Left colon (tissue), 2 donors: ENCODE data around the gene IL23R. TPM values are rescaled to one million over a fixed set of nuclear protein-coding genes. Genes with fewer than 3 reads are reported as not detected.

ENCODE experiments used
- ATAC-seq: fragments of 200-7000 bp; cut with Tn5 transposase; one replicate; pipeline ENCODE4 v1.9.1; 2020; ENCODE audit warnings: mild to moderate bottlenecking, moderate library complexity
- DNase-seq, 2 donors: peaks; one replicate each; pipeline ENCODE4 v3.0.0-alpha.2; 2020
- intact Hi-C, 2 donors: fragments of 100-400 bp; cut with DNase I in 1 of 2; cut with micrococcal nuclease in 1 of 2; formaldehyde crosslinking; loops; one replicate each; pipeline versions ENCODE4 v1.11.2 to v1.14.0; 2022; cut with DNase I, micrococcal nuclease
- total RNA-seq, 2 donors: library from RNA; stranded (reverse); fragmentation: NEBNext Ultra II Directional; extraction: Animal tissue kit (Norgen Biotek cat#: 25700); gene quantifications; one replicate each; pipeline ENCODE4 v1.2.1, GENCODE V29; 2021
- donor health status: DM: no; HTN: no; CAD: no.
- donor health status: DM: yes; HTN: yes; CAD: no.

Gene IL23R
- total RNA-seq, 2 donors from 2014 or later = 2.0 TPM

- ATAC-seq = no peak
- DNase-seq = peak in 1 of 2 donors; percentile 39
- intact Hi-C loops = loop anchor here in 1 of 2 donors (10.0 kb wide), 1 partner anchor 290 kb away; no protein-coding TSS in a partner anchor
These were observed 48.3 kb downstream of the IL23R start for GRCh38 chr1:67214420-67215174.

DNA sequence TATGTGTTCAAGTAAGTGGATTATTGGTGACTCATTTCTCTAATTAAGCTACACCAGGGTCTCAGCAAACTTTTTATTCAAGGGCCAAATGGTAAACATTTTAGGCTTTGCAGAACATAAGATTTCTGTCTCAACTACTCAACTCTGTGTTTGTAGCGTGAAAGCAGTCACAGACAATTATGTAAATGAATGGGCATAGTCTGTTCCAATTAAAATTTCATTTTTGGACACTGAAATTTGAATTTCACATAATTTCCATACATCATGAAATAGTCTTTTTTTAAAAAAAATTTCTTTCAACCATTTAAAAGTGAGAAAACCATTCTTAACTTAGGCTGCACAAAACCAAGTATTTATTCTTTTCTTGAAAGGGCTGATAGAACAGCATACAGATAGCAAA is 50.1 kb downstream of the IL23R start:
- intact Hi-C loops = loop anchor here in 1 of 2 donors (10.0 kb wide), 1 partner anchor 288 kb away; no protein-coding TSS in a partner anchor
- DNase-seq (no peak), ATAC-seq (no peak)

DNA sequence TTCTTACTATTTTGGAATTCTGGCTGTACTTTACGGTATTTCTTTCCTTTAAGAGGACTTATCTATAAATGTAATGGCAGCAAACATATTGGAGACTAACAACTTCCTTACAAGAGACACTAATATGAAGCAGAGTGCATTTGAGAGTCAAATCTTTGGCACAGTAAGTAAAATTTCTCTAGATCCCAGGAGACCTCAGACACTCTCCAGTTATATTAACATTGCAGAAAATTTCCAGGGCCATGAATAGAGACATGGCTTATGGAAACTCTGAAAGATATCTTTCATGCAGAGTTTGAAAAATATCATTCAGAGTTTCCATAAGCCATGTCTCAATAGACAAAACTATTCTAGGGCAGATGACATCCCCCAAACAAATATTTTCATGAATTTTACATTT is 51.2 kb downstream of the IL23R start:
- ATAC-seq = no peak
- intact Hi-C loops = loop anchor here in 1 of 2 donors (10.0 kb wide), 1 partner anchor 287 kb away; no protein-coding TSS in a partner anchor

GRCh38 chr1:67217938-67218337 is 51.7 kb downstream of the IL23R start:
- intact Hi-C loops = loop anchor here in 1 of 2 donors (10.0 kb wide), 1 partner anchor 287 kb away; no protein-coding TSS in a partner anchor
- ATAC-seq (no peak), DNase-seq (no peak)

More for the DNA sequence above, 51.2 kb downstream of the IL23R start:
- DNase-seq = no peak

GRCh38 chr1:67224856-67225255 is 58.6 kb downstream of the IL23R start:
- DNase-seq (no peak), ATAC-seq (no peak)
- intact Hi-C loops = no loop called here

- ATAC-seq (no peak), DNase-seq (no peak)
- intact Hi-C loops = no loop called here
These were observed 60.4 kb downstream of the IL23R start for GRCh38 chr1:67226688-67227087.

DNA sequence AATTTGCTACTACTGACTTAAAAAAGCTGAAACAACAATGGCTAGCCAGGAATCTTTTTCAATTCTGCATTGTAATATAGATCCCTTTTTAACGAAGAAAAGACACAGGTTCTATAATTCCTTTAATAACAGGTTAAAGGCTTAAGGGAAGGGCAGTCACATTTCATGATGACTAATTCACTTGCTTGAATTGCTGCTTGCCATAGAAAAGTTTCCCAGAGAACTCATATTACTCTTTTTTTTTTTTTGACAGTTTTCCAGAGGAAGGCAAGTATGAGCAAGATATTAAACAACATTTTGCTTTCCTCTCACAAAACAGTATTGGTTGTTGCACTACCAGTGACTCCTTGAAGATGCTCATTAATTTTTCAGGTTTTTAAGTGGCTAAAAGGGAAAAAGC is 60.9 kb downstream of the IL23R start:
- DNase-seq = no peak
- intact Hi-C loops = no loop called here
- no peak for ATAC-seq

DNA sequence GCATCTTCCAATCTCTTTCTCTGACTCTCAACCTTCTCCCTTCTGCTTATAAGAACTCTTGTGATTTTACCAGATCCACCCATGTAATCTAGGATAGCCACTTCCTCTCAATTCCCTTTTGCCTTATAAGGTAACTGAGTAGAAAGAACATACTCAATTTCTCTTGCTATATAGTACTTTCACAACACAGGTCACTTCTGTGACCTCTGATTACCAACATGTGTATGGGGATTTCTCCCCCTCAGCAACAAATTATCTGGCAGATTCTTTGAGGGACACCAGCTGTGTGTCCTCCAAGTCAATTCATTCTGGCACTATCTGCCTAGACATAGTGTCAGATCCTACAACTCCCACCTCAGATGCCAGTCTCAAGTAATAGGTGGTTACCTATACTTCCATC is 62.5 kb downstream of the IL23R start:
- ATAC-seq = no peak
- DNase-seq = no peak
- intact Hi-C loops = no loop called here

- no peak for DNase-seq
- ATAC-seq = no peak
- intact Hi-C loops = loop anchor here in 1 of 2 donors (10.0 kb wide), 1 partner anchor 264 kb away; no protein-coding TSS in a partner anchor
These were observed 64.3 kb downstream of the IL23R start for GRCh38 chr1:67230539-67230938.

DNA sequence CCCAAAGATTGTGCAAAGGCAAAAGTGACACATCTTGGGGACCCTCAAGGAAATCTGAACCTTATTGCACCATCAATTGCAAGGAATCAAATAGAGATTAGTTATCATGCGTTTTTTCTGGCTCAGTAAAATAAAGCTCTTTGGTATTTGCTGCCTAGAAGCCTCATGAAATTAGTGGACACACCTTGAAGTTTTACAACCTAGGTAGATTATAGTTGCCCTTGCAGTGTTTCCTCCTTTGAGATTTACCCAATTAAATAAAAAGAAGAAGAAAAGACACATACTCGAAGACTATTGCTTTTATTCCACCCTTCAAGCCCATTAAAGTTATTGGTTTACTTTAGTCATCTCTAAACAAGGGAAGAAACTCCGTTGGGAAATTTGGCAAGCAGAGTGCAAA is 70.0 kb downstream of the IL23R start:
- intact Hi-C loops = loop anchor here in 1 of 2 donors (10.0 kb wide), 1 partner anchor 259 kb away; no protein-coding TSS in a partner anchor
- ATAC-seq = peak; percentile 93
- no peak for DNase-seq

GRCh38 chr1:67239738-67240137 is 73.5 kb downstream of the IL23R start:
- intact Hi-C loops = loop anchor here in 1 of 2 donors (10.0 kb wide), 1 partner anchor 255 kb away; no protein-coding TSS in a partner anchor
- DNase-seq (no peak), ATAC-seq (no peak)

DNA sequence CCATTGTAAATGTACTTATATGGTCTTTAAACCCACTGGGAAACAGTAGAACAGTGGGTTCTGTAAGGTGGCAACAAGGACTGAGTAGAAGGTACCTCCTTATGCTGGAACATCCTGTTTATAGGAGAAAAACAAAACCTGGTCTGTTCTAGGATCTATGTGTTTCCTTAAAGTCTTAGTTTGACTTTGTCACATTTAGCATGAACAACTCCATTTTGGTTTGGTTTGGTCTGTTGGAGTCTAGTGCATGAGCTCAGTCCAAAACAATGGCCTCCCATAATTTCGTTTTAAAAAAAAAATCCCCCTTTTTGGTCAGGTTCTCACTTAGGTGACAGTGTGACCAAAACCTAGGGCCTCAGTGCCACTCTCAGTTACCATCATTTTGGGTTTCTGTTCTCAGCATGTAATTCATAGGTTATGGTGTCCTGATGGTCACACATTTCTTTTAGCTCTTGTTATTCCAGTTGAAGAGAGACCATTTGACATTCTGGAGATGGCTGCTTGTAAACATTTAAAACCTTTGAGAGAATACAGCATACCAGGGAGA is 75.0 kb downstream of the IL23R start:
- ATAC-seq (no peak), DNase-seq (no peak)
- intact Hi-C loops = no loop called here

DNA sequence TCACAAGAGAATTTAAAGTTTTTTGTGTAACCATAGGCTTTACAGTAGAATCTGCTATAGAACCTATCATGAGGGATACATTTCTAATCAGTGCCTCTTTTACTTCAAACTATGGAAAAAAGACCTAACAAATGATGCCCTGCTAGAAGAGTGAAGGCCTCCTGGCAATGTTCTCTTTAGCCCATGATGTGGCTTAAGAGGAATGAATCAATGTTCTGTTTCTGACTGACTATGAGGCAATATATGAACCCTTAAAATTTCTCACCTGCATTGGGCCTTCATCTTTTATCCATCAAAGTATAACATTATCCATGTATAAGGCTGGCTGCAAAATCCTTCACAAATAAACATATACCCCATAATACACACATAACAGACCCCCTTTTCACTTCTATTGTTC is 75.8 kb downstream of the IL23R start:
- DNase-seq (no peak), ATAC-seq (no peak)
- intact Hi-C loops = no loop called here

DNA sequence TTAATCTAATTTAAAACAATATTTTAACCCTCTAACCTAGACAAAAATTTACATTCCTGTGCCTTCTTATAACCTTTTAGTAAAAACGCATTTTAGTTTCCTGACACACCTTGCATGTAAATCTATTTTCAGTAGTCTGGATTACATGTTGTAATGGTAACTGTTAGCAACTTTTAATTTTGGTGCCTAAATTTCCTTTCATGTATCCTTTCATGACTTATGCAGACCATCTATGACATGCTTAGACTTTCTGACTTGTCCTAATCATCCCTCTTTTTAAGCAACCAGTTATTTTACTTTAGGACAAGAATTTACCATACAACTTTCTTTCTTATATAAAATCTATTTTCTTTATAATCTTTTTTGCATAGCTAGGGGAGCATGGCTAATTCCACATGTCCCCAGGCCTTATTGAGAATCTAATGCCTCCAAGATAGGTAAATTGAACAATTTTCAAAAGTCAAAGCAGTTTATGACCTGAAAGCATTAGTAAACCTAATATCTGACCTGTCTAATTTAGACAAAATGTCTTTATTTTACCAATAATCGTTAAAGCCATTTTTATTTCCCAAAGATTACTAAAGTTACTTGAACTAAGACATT is 83.9 kb downstream of the IL23R start:
- ATAC-seq = no peak
- no peak for DNase-seq
- intact Hi-C loops = no loop called here

DNA sequence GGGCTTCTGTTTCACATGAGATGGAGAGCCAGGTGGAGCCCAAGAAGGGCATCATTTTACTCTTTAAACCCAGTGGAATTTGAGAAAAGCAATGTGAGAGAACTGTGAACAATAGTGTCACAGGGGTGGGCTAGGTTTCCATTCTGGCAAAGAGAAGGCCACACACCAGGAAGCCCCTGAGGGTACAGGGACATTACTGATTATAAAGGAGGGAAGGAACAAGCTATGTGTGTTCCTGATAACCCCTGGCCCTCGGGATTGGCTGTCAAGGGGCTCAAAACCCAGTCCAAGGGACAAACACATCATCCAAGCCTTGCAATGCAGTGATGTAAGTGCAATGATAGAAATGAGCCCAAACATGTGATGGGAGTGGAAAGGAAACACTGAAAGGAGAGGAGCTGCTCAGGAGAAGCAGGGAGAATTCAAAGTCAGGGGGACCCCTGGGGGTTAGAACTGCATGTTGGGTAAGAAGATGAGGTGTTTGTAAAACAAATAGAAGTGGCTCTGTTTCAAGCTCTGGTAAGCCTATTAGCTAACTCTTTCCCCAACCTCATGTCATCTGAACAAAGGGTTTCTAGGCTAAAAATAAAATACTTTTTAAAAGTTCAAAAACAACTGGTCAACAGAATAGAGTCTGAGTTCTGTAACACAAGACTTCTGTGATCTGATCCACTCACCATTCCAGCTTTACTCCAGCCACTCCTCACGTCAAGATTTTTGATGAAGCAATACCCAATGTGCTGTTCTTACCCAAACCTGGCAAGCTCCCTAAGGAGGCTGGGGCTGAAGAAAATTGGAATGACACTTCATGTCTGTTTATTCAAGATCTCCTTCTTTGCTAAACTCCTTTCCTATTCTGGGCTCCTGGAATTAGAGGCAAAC is 90.3 kb downstream of the IL23R start:
- intact Hi-C loops = no loop called here
- ATAC-seq = no peak

DNA sequence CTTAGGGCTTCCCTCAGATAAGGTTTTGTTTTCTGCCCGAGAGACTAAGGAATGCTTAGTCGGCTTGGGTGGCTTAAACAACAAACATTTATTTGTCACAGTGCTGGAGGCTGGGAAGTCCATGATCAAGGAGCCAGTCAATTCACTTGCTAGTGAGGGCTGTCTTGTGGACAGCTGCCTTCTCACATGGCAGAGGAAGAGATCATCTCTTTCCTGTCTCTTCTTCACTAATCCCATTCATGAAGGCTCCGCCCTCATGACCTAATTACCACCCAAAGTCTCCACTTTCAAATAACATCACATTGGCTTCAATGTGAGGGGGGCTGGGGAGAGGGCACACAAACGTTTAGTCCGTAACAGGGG is 90.9 kb downstream of the IL23R start:
- ATAC-seq = no peak
- no peak for DNase-seq
- intact Hi-C loops = no loop called here

More for the DNA sequence above, 90.3 kb downstream of the IL23R start:
- no peak for DNase-seq

GRCh38 chr1:67261680-67262079 is 95.4 kb downstream of the IL23R start:
- DNase-seq = no peak
- ATAC-seq = no peak

DNA sequence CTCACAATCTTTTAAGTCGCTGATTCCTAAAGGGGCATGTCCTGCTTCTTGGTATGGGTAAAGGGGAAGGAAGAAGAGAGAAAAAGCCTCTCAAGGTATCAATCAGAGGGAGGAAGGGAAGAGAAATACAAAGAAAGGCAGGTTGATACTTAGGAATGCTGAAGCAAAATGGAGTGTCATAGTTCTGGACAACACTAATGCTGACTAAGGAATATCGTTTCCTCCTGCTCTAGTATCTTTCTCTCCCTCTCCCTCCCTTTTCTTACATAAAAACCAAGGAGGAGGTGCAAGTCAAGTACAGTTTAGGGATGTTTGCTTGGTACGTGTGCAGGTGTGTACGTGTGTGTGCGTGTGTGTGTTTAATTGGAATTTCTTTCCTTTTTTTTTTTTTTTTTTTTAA is 96.5 kb downstream of the IL23R start:
- DNase-seq (no peak), ATAC-seq (no peak)
- intact Hi-C loops = no loop called here

More at GRCh38 chr1:67261680-67262079, 95.4 kb downstream of the IL23R start:
- intact Hi-C loops = no loop called here

GRCh38 chr1:67264152-67264551 is 97.9 kb downstream of the IL23R start:
- intact Hi-C loops = no loop called here
- DNase-seq (no peak), ATAC-seq (no peak)
